NCI-H345 (cell line): ENCODE measurements around the gene EPN1.
A peak's percentile ranks its signal among the peaks of the same experiment; 100 is the strongest.

ENCODE experiments used
- DNase-seq: peaks from one replicate; lab custom pipeline; 2025; lab: John Stamatoyannopoulos, UW

Gene EPN1

GRCh38 chr19:55674841-55675660 is at the start of gene EPN1:
TSS of gene EPN1 (plus strand) at chr19:55675226. CDS start at chr19:55678628, 3,402 bp downstream.
- DNase-seq = peak; percentile 95

- DNase-seq = no peak
These were observed 48.7 kb upstream of the EPN1 start for GRCh38 chr19:55626350-55626749.

GRCh38 chr19:55632463-55632834 is 42.6 kb upstream of the EPN1 start:
- DNase-seq = peak; percentile 86

GRCh38 chr19:55633861-55634260 is 41.2 kb upstream of the EPN1 start:
- DNase-seq = no peak

- no peak for DNase-seq
These were observed 39.7 kb upstream of the EPN1 start for GRCh38 chr19:55635334-55635717.

GRCh38 chr19:55635856-55636440 is 39.1 kb upstream of the EPN1 start:
- DNase-seq = no peak

GRCh38 chr19:55636723-55637122 is 38.3 kb upstream of the EPN1 start:
- DNase-seq = no peak

GRCh38 chr19:55637534-55637933 is 37.5 kb upstream of the EPN1 start:
- no peak for DNase-seq

GRCh38 chr19:55638864-55639359 is 36.1 kb upstream of the EPN1 start:
- peak; percentile 32 for DNase-seq

GRCh38 chr19:55640043-55640576 is 34.9 kb upstream of the EPN1 start:
- DNase-seq = peak; percentile 72

GRCh38 chr19:55640577-55641425 is 34.2 kb upstream of the EPN1 start, which contains the start of gene ZNF580:
TSS of gene ZNF580 (plus strand) at chr19:55641002. CDS start at chr19:55642509, 1,507 bp downstream.
- peak; percentile 63 for DNase-seq

GRCh38 chr19:55641426-55642152 is 33.4 kb upstream of the EPN1 start:
- DNase-seq = peak; percentile 16

- peak; percentile 24 for DNase-seq
These were observed 32.6 kb upstream of the EPN1 start for GRCh38 chr19:55642153-55643002.

GRCh38 chr19:55643003-55643886 is 31.8 kb upstream of the EPN1 start, which contains the start of gene ZNF581:
TSS of gene ZNF581 (plus strand) at chr19:55643649. CDS start at chr19:55644572, 923 bp downstream.
- DNase-seq = peak; percentile 64

- no peak for DNase-seq
These were observed 31.2 kb upstream of the EPN1 start for GRCh38 chr19:55643887-55644176.

- DNase-seq = no peak
These were observed 30.7 kb upstream of the EPN1 start for GRCh38 chr19:55644191-55644833.

- DNase-seq = no peak
These were observed 30.0 kb upstream of the EPN1 start for GRCh38 chr19:55644842-55645511.

- no peak for DNase-seq
These were observed 29.5 kb upstream of the EPN1 start for GRCh38 chr19:55645512-55645881.
